NOMO-1 treated with DMSO at 0.1 percent for 48 hours (cell line): ENCODE results near the gene SLX4.
"Not testable (repeated sequence)": the region's sequence is repeated elsewhere in the genome, so short reads cannot be mapped to it uniquely, and the experiment has no call there.

Source experiments
- DNase-seq: peaks from one replicate; lab custom pipeline; 2025; ENCODE audit not compliant: unreplicated experiment; lab: John Stamatoyannopoulos, UW

SLX4 gene

DNA sequence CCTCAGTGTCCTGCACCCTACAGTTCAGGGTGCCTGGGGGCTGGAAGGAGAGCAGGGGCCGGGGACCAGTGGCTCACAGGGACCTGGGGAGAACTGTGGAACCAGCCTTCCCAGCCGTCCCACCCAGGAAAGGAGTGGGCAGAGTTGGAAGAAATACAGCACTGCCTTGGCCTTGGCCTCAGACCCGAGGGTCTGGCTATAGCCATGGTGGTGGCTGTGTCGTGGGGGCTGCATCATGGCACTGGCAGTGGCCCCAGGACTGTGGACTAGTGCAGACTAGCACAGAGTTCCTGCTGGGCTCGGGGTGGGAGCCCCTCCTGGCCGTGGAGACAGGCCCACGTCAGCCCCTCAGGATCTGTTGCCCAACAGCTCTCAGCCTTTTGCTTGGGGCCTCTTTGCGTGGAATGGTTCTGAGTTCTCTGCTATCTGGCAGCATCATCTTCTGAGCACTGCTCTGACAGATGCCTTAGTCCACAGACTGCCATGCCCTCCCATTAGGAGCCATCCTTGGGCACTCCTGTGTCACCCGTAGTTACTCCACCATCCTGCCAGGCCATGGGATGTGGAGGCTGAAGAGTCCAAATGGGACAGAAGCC, 30.5 kb upstream of the SLX4 start:
- no peak for DNase-seq

DNA sequence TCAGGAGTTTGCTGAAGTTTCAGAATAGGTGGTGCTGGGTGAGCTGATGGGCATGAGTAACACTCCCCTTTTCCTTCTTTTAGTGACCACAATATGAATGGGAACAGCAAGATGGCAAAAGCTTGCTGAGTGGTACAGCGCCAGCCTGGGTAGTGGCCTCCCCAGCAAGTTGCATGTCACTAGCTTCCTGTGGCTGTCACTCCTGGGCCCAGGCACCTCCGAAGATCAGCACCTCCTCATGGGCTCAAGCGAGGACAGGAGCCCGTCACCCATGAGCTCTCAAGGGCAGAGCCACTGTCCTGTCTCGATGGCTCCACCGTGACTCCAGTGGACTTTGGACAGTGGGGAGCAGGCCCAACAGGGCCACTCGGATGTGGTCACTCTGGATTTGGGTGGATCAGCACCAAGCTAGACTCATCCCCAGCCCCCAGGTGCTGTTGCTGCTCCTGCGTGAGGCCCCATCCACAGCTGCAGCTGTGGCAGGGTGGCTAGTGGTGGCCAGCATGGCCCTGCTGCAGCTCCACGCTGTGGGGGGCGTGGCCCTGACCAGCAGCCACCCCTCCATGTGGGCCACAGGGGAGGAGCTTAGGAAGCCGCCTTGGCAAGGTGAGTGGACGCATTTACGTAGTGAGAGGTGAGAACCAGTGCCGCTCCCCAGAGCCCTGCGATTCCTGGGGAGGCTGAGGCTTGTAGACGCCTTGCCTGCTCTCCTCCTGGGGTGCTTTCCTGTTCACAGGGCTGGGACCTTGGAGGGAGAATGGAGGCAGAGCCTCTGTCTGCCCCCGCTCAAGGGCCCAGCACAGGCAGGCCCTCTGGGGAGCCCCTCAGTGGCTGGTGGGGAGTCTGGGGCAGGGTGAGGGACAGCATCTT, 29.5 kb upstream of the SLX4 start:
- no peak for DNase-seq

- no peak for DNase-seq
Observed at GRCh38 chr16:3640207-3640606, 28.8 kb upstream of the SLX4 start.

GRCh38 chr16:3638916-3639644, 27.7 kb upstream of the SLX4 start:
- DNase-seq: no peak

DNA sequence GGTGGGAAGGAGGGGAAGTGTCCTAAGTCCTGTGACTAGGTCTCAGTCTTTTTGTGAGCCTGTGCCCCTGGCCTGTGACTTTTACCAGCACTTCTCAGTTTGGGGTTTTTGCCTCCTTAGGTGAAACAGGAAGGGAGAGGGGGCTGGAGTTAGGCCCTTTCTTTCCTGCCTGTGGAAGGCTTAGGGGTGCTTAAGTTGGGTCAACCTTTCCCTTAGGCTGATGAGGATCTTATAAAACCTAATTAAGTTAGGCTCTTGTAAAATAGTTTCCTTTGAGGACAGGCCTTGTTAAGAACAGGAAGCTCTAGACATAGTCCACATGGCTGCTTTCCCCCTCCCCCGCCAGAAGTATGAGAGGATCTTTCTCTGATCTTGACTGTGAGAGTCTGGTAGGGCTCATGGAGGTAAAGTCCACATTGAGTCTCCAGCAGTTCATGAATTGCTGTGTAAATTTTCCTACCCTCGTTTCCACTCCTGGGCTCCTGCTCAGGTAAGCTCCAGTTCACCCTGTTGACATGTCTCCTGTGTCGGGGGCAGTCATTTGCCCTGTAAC, 26.0 kb upstream of the SLX4 start:
- DNase-seq: peak; percentile 79

DNA sequence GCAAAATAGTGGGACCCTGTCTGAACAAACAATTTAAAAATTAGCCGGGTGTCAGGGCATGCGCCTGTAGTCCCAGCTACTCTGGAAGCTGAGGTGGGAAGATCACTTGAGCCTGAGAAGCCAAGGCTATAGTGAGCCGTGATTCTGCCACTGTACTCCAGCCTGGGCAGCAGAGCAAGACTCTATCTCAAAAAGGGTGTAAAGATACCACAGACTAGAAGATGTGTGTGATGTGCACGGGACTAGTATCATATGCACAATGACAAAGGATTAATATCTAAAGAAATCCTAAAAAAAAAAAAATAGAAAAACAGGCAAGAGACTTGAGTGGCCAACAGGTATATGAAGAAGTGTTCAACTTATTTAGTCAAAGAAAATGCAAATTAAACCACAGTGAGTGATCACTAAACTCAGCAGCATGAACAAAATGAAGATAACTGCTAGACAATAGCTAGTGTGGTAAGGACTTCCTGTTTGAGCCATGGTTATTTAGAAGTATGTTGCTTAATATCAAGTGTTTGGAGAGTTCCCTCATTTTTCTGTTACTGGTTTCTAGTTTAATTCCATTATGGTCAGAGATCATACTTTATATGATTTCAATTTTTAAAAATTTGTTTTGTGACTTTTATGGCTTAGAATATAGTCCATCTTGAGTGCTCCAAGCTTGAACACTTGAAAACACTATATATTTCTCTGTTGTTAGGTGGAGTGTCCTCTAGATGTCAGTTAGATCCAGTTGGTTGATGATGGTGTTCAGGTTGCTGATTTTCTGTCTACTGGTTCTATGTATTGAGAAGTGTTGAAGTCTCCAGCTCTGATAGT, 14.7 kb upstream of the SLX4 start:
- peak; percentile 89 for DNase-seq

DNA sequence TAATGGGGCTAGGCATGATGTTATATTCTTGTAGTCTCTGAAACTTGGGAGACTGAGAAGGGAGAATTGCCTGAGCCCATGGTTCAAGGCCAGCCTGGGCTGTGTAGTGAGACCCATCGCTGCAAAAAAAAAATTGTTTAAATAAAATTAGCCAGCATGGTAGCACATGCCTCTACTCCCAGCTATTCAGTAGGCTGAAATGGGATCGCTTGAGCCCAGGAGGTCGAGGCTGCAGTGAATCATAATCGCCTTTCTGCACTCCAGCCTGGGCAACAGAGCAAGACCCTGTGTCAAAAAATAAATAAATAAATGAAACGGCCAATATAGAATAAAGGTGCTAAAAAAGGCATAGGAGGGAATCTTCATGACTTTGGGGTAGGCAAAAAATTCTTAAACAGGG, 13.9 kb upstream of the SLX4 start:
- no peak for DNase-seq

- no peak for DNase-seq
Observed at GRCh38 chr16:3623642-3624041, 12.2 kb upstream of the SLX4 start.

GRCh38 chr16:3618769-3619141, 7.3 kb upstream of the SLX4 start:
- DNase-seq: peak; percentile 68

DNA sequence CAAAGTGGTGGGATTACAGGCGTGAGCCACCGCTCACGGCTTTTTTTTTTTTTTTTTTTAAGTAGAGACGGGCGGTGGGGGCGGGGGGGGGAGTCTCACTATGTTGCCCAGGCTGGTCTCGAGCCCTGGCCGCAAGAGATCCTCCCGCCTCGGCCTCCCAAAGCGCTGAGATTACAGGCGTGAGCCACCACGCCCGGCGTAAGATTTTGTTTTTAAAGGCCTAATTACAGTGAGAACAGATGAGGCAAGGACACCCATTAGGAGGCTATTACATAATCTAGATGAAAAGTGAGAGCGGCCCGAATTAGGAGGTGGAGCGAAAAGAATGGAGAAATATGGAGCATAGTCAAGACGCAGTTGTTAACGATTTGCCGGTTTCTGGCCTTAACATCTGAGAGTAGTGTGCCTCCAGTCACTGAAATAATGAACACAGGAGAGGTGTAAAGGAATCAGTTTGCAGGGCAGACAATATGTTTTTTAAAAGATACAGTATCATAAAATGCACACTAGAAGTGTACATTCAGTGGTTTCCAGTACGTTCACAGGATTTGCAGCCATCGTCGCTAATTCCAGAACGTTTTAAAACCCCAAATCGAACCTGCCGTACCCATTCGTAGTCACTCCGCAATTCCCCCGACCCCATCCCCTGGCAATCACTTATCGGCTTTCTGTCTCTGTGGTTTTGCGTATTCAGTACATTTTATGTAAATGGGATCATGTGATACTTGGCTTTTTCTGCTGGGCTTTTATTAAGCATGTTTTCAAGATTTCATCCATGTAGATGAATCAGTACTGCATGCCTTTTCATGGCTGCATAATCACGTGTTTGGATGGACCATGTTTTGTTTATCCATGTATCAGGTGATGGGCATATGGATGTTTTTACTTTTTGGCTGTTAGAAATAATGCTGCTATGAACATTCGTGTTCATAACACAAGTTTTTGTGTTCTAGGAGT, 1.4 kb upstream of the SLX4 start:
- DNase-seq: peak; percentile 70

GRCh38 chr16:3610698-3611145, 684 bp downstream of the SLX4 start:
- DNase-seq: no peak

- no peak for DNase-seq
Observed at GRCh38 chr16:3609895-3610697, 1.3 kb downstream of the SLX4 start.

DNA sequence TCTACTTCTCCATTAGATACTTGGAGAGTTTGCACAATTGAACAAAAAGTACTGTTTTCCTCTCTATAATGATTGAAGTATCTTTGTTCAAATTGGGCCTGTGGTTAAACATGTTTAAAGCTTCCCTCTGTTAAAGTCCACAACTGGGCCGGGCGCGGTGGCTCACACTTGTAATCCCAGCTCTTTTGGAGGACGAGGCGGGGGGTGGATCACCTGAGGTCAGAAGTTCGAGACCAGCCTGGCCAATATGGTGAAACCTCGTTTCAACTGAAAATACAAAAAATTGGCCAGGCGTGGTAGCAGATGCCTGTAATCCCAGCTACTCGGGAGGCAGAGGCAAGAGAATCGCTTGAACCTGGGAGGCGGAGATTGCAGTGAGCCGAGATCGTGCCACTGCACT, 2.4 kb downstream of the SLX4 start:
- DNase-seq: not testable (repeated sequence)

- no peak for DNase-seq
Observed at GRCh38 chr16:3608069-3608468, 3.3 kb downstream of the SLX4 start.

- DNase-seq: no peak
Observed at GRCh38 chr16:3607634-3608033, 3.8 kb downstream of the SLX4 start.

DNA sequence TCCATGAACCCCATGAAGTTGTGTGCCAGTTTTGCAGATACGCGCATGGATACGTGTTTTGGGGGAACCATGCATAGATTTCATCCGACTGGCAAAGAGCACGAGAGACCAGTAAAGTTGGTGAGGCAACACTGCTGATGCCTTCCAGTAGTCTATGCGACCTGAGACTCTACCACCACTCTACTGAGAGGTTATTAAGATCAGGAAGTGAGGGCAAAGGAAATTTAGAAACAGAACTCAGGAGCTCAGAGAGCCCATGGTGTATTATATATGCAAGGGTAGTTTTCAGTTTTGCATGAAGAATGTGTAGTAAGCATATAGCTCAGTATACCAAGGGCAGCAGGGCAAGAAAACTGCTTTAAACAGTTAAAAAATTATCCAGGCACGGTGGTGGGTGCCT, 4.2 kb downstream of the SLX4 start:
- no peak for DNase-seq

GRCh38 chr16:3606441-3606840, 5.0 kb downstream of the SLX4 start:
- DNase-seq: no peak

DNA sequence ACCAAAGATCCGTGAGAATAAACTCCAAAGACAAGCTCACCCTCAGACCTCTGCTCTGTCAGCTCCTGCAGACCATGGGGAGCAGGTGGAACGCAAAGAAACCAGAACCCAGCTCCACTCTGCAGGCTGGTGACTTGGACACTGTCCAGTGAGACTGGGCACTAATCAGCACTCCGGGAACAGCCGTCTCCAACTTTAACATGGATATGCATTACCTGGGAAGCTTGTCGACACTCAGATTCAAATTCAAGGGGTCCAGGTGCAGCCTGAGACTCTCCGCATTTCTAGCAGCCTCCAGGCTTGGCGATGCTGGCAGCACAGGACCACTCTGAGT, 9.1 kb downstream of the SLX4 start:
- DNase-seq: no peak
